H1 (cell line): Measurements from ENCODE around the gene TENT4A. TPM values are rescaled to one million over a fixed set of nuclear protein-coding genes. Genes with fewer than 3 reads are reported as not detected.

Source experiments
- CTCF ChIA-PET: fragments of 300-600 bp; sonication (Branson Sonifier 250); formaldehyde crosslinking; loops from one replicate; lab custom pipeline; 2021; ENCODE audit not compliant: partially characterized antibody; lab: Charles Lee
- POLR2A ChIA-PET: fragments of 300-600 bp; sonication (Branson Sonifier 250); formaldehyde crosslinking; loops from one replicate; lab custom pipeline; 2021; ENCODE audit warnings: inconsistent platforms; ENCODE audit not compliant: partially characterized antibody; lab: Charles Lee
- DNase-seq, 2 experiments: peaks; one replicate each; pipeline versions ENCODE4 v3.0.0 to v3.0.0-alpha.2; 2010 to 2022; ENCODE audit warnings: low spot score in 2 of 2, low read depth in 1 of 2, mixed read lengths in 1 of 2
- FAIRE-seq: peaks from 2 replicates; lab custom pipeline; 2011; peaks lifted over from hg19 to GRCh38; lab: Jason Lieb, UNC
- H2AFZ ChIP-seq: 2 replicates; pipeline ENCODE4 v1.8.1; 2012; ENCODE audit warnings: low read length, inconsistent platforms
- H2AK5ac ChIP-seq: 2 replicates; pipeline ENCODE4 v1.6.1; 2013; ENCODE audit warnings: low read depth, low read length
- H2BK120ac ChIP-seq: replicated peaks from 2 replicates; pipeline ENCODE3; 2013; ENCODE audit warnings: low read depth, low read length, inconsistent platforms
- H2BK12ac ChIP-seq: 2 replicates; pipeline ENCODE4 v1.6.1; 2013; ENCODE audit warnings: low read depth, low read length
- H2BK15ac ChIP-seq: 2 replicates; pipeline ENCODE4 v1.6.1; 2013; ENCODE audit warnings: low read length
- H2BK20ac ChIP-seq: 2 replicates; pipeline ENCODE4 v1.6.1; 2013; ENCODE audit warnings: low read length
- H2BK5ac ChIP-seq: 2 replicates; pipeline ENCODE4 v1.6.1; 2013; ENCODE audit warnings: low read depth, low read length
- H3K14ac ChIP-seq: 2 replicates; pipeline ENCODE4 v1.6.1; 2013; ENCODE audit warnings: inconsistent platforms; ENCODE audit not compliant: insufficient read length
- H3K18ac ChIP-seq: 2 replicates; pipeline ENCODE4 v1.6.1; 2013; ENCODE audit warnings: low read length; ENCODE audit errors: extremely low read depth
- H3K23ac ChIP-seq: 2 replicates; pipeline ENCODE4 v1.6.1; 2013; ENCODE audit warnings: inconsistent platforms; ENCODE audit not compliant: insufficient read length
- H3K23me2 ChIP-seq: 2 replicates; pipeline ENCODE4 v1.6.1; 2013; ENCODE audit warnings: low read depth, low read length
- H3K27ac ChIP-seq: 2 replicates; pipeline ENCODE4 v1.6.1; 2011; ENCODE audit warnings: low read depth, low read length, inconsistent platforms
- H3K27me3 ChIP-seq, 4 experiments: replicated peaks in 1 of 4; 1 replicate in 1 of 4; 2 replicates in 3 of 4; pipeline versions ENCODE4 v1.6.1 to v1.8.1; 2011 to 2013; ENCODE audit warnings: low read length in 3 of 4, mild to moderate bottlenecking in 3 of 4, inconsistent platforms in 2 of 4, mixed read lengths in 2 of 4, moderate library complexity in 1 of 4; ENCODE audit not compliant: control insufficient read depth in 3 of 4, insufficient read depth in 3 of 4; ENCODE audit errors: extremely low read depth in 1 of 4
- H3K36me3 ChIP-seq, 4 experiments: 2 replicates each; pipeline versions ENCODE4 v1.6.1 to v1.8.1; 2011 to 2013; ENCODE audit warnings: mild to moderate bottlenecking in 4 of 4, low read length in 3 of 4, moderate library complexity in 2 of 4, control low read depth in 1 of 4, inconsistent platforms in 1 of 4; ENCODE audit not compliant: insufficient read depth in 4 of 4, control insufficient read depth in 2 of 4
- H3K4ac ChIP-seq: replicated peaks from 2 replicates; pipeline ENCODE3; 2013; ENCODE audit warnings: low read length, low read depth, mixed read lengths, inconsistent platforms; ENCODE audit not compliant: insufficient read length
- H3K4me1 ChIP-seq, 4 experiments: replicated peaks in 1 of 4; 1 replicate in 1 of 4; 2 replicates in 3 of 4; pipeline versions ENCODE4 v1.6.1 to v1.8.1; 2011 to 2013; ENCODE audit warnings: low read length in 3 of 4, inconsistent platforms in 2 of 4, mixed read lengths in 1 of 4; ENCODE audit not compliant: insufficient read depth in 4 of 4, control insufficient read depth in 3 of 4
- H3K4me2 ChIP-seq, 2 experiments: 2 replicates each; pipeline versions ENCODE4 v1.6.1 to v1.8.1; 2011 to 2013; ENCODE audit warnings: low read depth in 2 of 2, low read length in 2 of 2, control low read depth in 1 of 2, inconsistent platforms in 1 of 2, mild to moderate bottlenecking in 1 of 2; ENCODE audit not compliant: insufficient read depth in 1 of 2
- H3K4me3 ChIP-seq, 4 experiments: fragments of 200-600, 300-600 bp in 1 of 4; sonication (generic), shearing (Covaris generic), sonication (Bioruptor Twin) in 1 of 4; 2 replicates each; pipeline versions ENCODE4 v1.5.1 to v1.8.1; 2011 to 2016; ENCODE audit warnings: low read length in 4 of 4, low read depth in 3 of 4, control low read depth in 2 of 4, inconsistent platforms in 2 of 4, mild to moderate bottlenecking in 2 of 4, mixed read lengths in 1 of 4, moderate library complexity in 1 of 4; ENCODE audit not compliant: insufficient read depth in 2 of 4; ENCODE audit errors: extremely low read depth in 1 of 4
- H3K56ac ChIP-seq: replicated peaks from 2 replicates; pipeline ENCODE3; 2013; ENCODE audit warnings: low read depth, mild to moderate bottlenecking, mixed read lengths, low read length, inconsistent platforms; ENCODE audit not compliant: insufficient read length
- H3K79me1 ChIP-seq: 2 replicates; pipeline ENCODE4 v1.6.1; 2013; ENCODE audit warnings: low read depth, low read length, control low read depth
- H3K79me2 ChIP-seq, 2 experiments: 2 replicates each; pipeline versions ENCODE4 v1.6.1 to v1.8.1; 2012 to 2013; ENCODE audit warnings: low read length in 2 of 2, mild to moderate bottlenecking in 2 of 2, inconsistent platforms in 1 of 2; ENCODE audit not compliant: insufficient read depth in 2 of 2, control insufficient read depth in 1 of 2
- H3K9ac ChIP-seq, 4 experiments: replicated peaks in 1 of 4; 1 replicate in 1 of 4; 2 replicates in 3 of 4; pipeline versions ENCODE4 v1.6.1 to v1.8.1; 2011 to 2013; ENCODE audit warnings: low read depth in 3 of 4, low read length in 3 of 4, control low read depth in 2 of 4, mild to moderate bottlenecking in 2 of 4, moderate library complexity in 2 of 4, inconsistent platforms in 1 of 4; ENCODE audit errors: extremely low read depth in 1 of 4
- H3K9me3 ChIP-seq, 2 experiments: 2 replicates each; pipeline versions ENCODE4 v1.6.1 to v1.8.1; 2012 to 2013; ENCODE audit warnings: mild to moderate bottlenecking in 2 of 2, moderate library complexity in 2 of 2, control low read depth in 1 of 2, inconsistent platforms in 1 of 2, low read depth in 1 of 2, low read length in 1 of 2, mixed read lengths in 1 of 2; ENCODE audit not compliant: insufficient read depth in 2 of 2
- H4K20me1 ChIP-seq, 2 experiments: replicated peaks in 1 of 2; 2 replicates each; pipeline versions ENCODE3 to v1.8.1; 2011 to 2013; ENCODE audit warnings: inconsistent platforms in 2 of 2, low read length in 2 of 2, mild to moderate bottlenecking in 1 of 2; ENCODE audit not compliant: insufficient read depth in 2 of 2, control insufficient read depth in 1 of 2
- H4K5ac ChIP-seq: 2 replicates; pipeline ENCODE4 v1.6.1; 2013; ENCODE audit warnings: low read length, low read depth, mixed read lengths, inconsistent platforms; ENCODE audit not compliant: insufficient read length
- H4K8ac ChIP-seq: 2 replicates; pipeline ENCODE4 v1.8.0; 2013; ENCODE audit warnings: mild to moderate bottlenecking, moderate library complexity, low read length, inconsistent platforms; ENCODE audit not compliant: insufficient read depth; ENCODE audit errors: extremely low read depth
- H4K91ac ChIP-seq: replicated peaks from 2 replicates; pipeline ENCODE3; 2013; ENCODE audit warnings: low read length, mixed read lengths, inconsistent platforms; ENCODE audit not compliant: insufficient read length
- TBP ChIP-seq: IDR thresholded peaks from 2 replicates; pipeline ENCODE4 v1.6.1; 2011; ENCODE audit warnings: low read depth, low read length, improper control_type of control experiment
- whole genome bisulfite sequencing, 2 experiments: shearing (Covaris generic) in 1 of 2; methylation state at CpG; one replicate each; pipeline versions ENCODE4 v1.1.6 to v1.1.7; 2013 to 2015; ENCODE audit warnings: low lambda C conversion rate in 2 of 2, mixed read lengths in 2 of 2, inconsistent platforms in 1 of 2, low coverage in 1 of 2, missing lambda C conversion rate in 1 of 2; ENCODE audit not compliant: insufficient replicate concordance in 2 of 2, insufficient coverage in 1 of 2, insufficient read length in 1 of 2; ENCODE audit errors: extremely low coverage in 1 of 2, missing lambda C conversion rate in 1 of 2; 5-methylcytosine and 5-hydroxymethylcytosine counted together
- polyA plus RNA-seq, 7 experiments: library from polyadenylated mRNA; depleted of rRNA in 3 of 7; stranded (reverse) in 5 of 7; unstranded in 2 of 7; fragments of >200 nt in 5 of 7; fragments of 200-250 nt in 2 of 7; gene quantifications; 1 replicate in 5 of 7; 2 replicates in 1 of 7; 4 replicates in 1 of 7; pipeline versions ENCODE4 v1.2.1 to v1.2.3, GENCODE V29; 2011 to 2013; ENCODE audit warnings: missing spikeins in 2 of 7, mixed read lengths in 2 of 7
- total RNA-seq: library from RNA; stranded (reverse); fragmentation: NEBNext Ultra II Directional; extraction: Animal tissue kit (Norgen Biotek cat#: 25700); gene quantifications from 2 replicates; pipeline ENCODE4 v1.2.1, GENCODE V29; 2021

The TENT4A gene
- total and polyA plus RNA-seq, 2 of the 8 experiments (the other 6 are each of a cell fraction or from before 2014, with no cell fraction given) = 8.9 to 25.1 TPM

DNA sequence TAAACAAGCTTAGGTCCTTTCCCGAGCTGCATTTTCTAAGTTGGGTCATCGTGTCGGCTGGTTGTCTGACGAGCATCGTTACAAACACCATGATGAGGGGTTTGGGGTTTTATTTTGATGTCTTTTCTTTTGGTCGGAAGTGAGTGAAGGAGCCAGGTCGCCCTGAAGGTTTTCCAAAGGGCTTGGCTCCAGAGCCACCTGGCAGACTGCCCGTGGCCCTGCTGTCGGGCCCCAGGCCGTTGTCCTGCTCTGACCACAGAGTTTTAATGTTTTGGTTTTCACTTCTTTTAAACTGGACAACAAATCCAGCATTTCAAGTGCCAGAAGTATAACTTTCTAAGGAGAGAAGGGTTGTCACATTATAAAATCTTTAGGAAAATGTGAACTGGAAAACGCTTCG lies 42.3 kb downstream of the TENT4A start:
- no peak overlapping the region for H2BK5ac ChIP-seq
- no peak overlapping the region for H2AFZ ChIP-seq
- no peak overlapping the region for H4K91ac ChIP-seq
- H3K14ac ChIP-seq = no peak overlapping the region
- H2BK120ac ChIP-seq = no peak overlapping the region
- peaks cover 0 to 8% of the 10 kb centered on the region in 2 experiments for H4K20me1 ChIP-seq
- no peaks in the 10 kb centered on the region for H3K79me2 ChIP-seq
- H2AK5ac ChIP-seq = no peak overlapping the region
- H3K9ac ChIP-seq = no peak overlapping the region
- no peak overlapping the region for H2BK12ac ChIP-seq
- H3K27me3 ChIP-seq = no peaks in the 10 kb centered on the region
- H3K4me2 ChIP-seq = no peak overlapping the region
- CTCF ChIA-PET = interaction anchor here (2.0 to 5.1 kb wide), 2 partner anchors 10 to 11 kb away, joined by 10 to 20 read pairs; no protein-coding TSS in a partner anchor
- WGBS, 2 experiments = 96% methylated on average over 12 of the region's 12 CpGs; no CpG with 5 or more reads in 1 of the 2 experiments
- peaks cover 2% of the 10 kb centered on the region; the same call in 1 of the 2 replicates for H3K79me1 ChIP-seq
- no peak overlapping the region for H2BK20ac ChIP-seq
- no peak overlapping the region for H4K8ac ChIP-seq
- H3K4me1 ChIP-seq = no peaks in the 10 kb centered on the region
- no peak overlapping the region for H3K4me3 ChIP-seq
- H3K18ac ChIP-seq = no peak overlapping the region
- H3K23me2 ChIP-seq = 0 out of 2 replicates have a peak, but pooled peaks cover 2% of the 10 kb centered on the region
- H3K9me3 ChIP-seq = no peaks in the 10 kb centered on the region
- no peak for TF ChIP-seq TBP
- TF ChIP-seq, all 59 proteins: peak for 0
- no peak overlapping the region for H3K23ac ChIP-seq
- no peak overlapping the region for H4K5ac ChIP-seq
- H3K4ac ChIP-seq = no peak overlapping the region
- DNase-seq = no peak
- no peak for FAIRE-seq
- H2BK15ac ChIP-seq = no peak overlapping the region
- no peak overlapping the region for H3K56ac ChIP-seq
- no peak overlapping the region for H3K27ac ChIP-seq
- POLR2A ChIA-PET = no interaction called here
- peaks cover 22 to 56% (median 38%) of the 10 kb centered on the region in 4 experiments for H3K36me3 ChIP-seq
